Endothelial cell of umbilical vein (primary cell): ENCODE results near the gene HDAC9. TPM values are rescaled to one million over a fixed set of nuclear protein-coding genes. Genes with fewer than 3 reads are reported as not detected.

Source experiments
- BruUV-seq: library from RNA; stranded (reverse); fragments of 400-500 nt; replicated peaks from 2 replicates; lab custom pipeline; 2021; lab: Mats Ljungman, UMichigan
- CTCF ChIA-PET: fragments of 300-600, 350-600 bp; sonication (Branson Sonifier 250); formaldehyde crosslinking; loops from one replicate; lab custom pipeline; 2021; ENCODE audit warnings: antibody characterized with exemption, inconsistent platforms; lab: Charles Lee
- POLR2A ChIA-PET: fragments of 300-600, 350-600 bp; sonication (Branson Sonifier 250); formaldehyde crosslinking; loops from one replicate; lab custom pipeline; 2021; ENCODE audit warnings: antibody characterized with exemption, inconsistent platforms; lab: Charles Lee
- DNase-seq: peaks from one replicate; pipeline ENCODE4 v3.0.0-alpha.2; 2011; ENCODE audit warnings: low read depth, low spot score
- FAIRE-seq: peaks from 2 replicates; lab custom pipeline; 2011; peaks lifted over from hg19 to GRCh38; lab: Jason Lieb, UNC
- H2AFZ ChIP-seq: 2 replicates; pipeline ENCODE4 v1.6.0; 2012; ENCODE audit warnings: low read depth, low read length, control low read depth, inconsistent platforms
- H3K27ac ChIP-seq: 2 replicates; pipeline ENCODE4 v1.5.1; 2011; ENCODE audit warnings: low read depth, mild to moderate bottlenecking, control low read depth, low read length, moderate library complexity; ENCODE audit not compliant: insufficient read depth
- H3K27me3 ChIP-seq, 2 experiments: 2 replicates each; pipeline versions ENCODE4 v1.6.0 to v1.6.1; 2011; ENCODE audit warnings: low read length in 2 of 2, mixed read lengths in 1 of 2; ENCODE audit not compliant: control insufficient read depth in 2 of 2, insufficient read depth in 2 of 2
- H3K36me3 ChIP-seq, 2 experiments: 2 replicates in 1 of 2; 3 replicates in 1 of 2; pipeline ENCODE4 v1.5.1; 2011; ENCODE audit warnings: low read length in 2 of 2, mild to moderate bottlenecking in 1 of 2, moderate library complexity in 1 of 2; ENCODE audit not compliant: control insufficient read depth in 2 of 2, insufficient read depth in 2 of 2; ENCODE audit errors: extremely low read depth in 1 of 2
- H3K4me1 ChIP-seq: 3 replicates; pipeline ENCODE4 v1.5.1; 2011; ENCODE audit warnings: mild to moderate bottlenecking, low read length; ENCODE audit not compliant: control insufficient read depth, insufficient read depth; ENCODE audit errors: extremely low read depth
- H3K4me2 ChIP-seq: 2 replicates; pipeline ENCODE4 v1.6.1; 2011; ENCODE audit warnings: low read length, control low read depth, mixed read lengths; ENCODE audit not compliant: insufficient read depth
- H3K4me3 ChIP-seq, 3 experiments: fragments of 200-600 bp in 1 of 3; sonication (generic), shearing (Covaris generic) in 1 of 3; replicated peaks in 1 of 3; 2 replicates each; pipeline ENCODE4 v1.5.1; 2011 to 2016; ENCODE audit warnings: control low read depth in 3 of 3, low read length in 3 of 3, mild to moderate bottlenecking in 2 of 3, inconsistent platforms in 1 of 3, low read depth in 1 of 3, moderate library complexity in 1 of 3; ENCODE audit not compliant: insufficient read depth in 1 of 3
- H3K79me2 ChIP-seq: 2 replicates; pipeline ENCODE4 v1.6.0; 2012; ENCODE audit warnings: low read length, inconsistent platforms; ENCODE audit not compliant: control insufficient read depth, insufficient read depth
- H3K9ac ChIP-seq: replicated peaks from 2 replicates; pipeline ENCODE3; 2011; ENCODE audit warnings: low read length, control low read depth; ENCODE audit not compliant: insufficient read depth; ENCODE audit errors: extremely low read depth
- H3K9me1 ChIP-seq: replicated peaks from 3 replicates; pipeline ENCODE4 v1.6.0; 2011; ENCODE audit warnings: mild to moderate bottlenecking, low read length; ENCODE audit not compliant: control insufficient read depth, insufficient read depth; ENCODE audit errors: extremely low read depth
- H3K9me3 ChIP-seq: replicated peaks from 2 replicates; pipeline ENCODE4 v1.5.1; 2012; ENCODE audit warnings: low read length, inconsistent platforms; ENCODE audit not compliant: control insufficient read depth, insufficient read depth
- H4K20me1 ChIP-seq: replicated peaks from 2 replicates; pipeline ENCODE3; 2011; ENCODE audit warnings: mild to moderate bottlenecking, low read length; ENCODE audit not compliant: control insufficient read depth, insufficient read depth; ENCODE audit errors: extremely low read depth
- CTCF ChIP-seq, 2 donors: IDR thresholded peaks; 1 replicate in 1 of 2; 2 replicates in 1 of 2; pipeline ENCODE4 v1.5.1; 2011; ENCODE audit warnings: low read length in 2 of 2, mild to moderate bottlenecking in 2 of 2, moderate library complexity in 2 of 2, control low read depth in 1 of 2, inconsistent platforms in 1 of 2, low read depth in 1 of 2; ENCODE audit not compliant: insufficient read depth in 1 of 2; ENCODE audit errors: extremely low read depth in 1 of 2
- EZH2 ChIP-seq: IDR thresholded peaks from 2 replicates; pipeline ENCODE4 v1.6.1; 2012; ENCODE audit warnings: borderline replicate concordance, low read depth, mild to moderate bottlenecking, moderate library complexity, low read length, inconsistent platforms; ENCODE audit not compliant: severe bottlenecking
- FOS ChIP-seq: IDR thresholded peaks from 2 replicates; pipeline ENCODE4 v1.6.1; 2011; ENCODE audit warnings: mild to moderate bottlenecking, low read length, moderate library complexity, borderline replicate concordance; ENCODE audit not compliant: insufficient read depth
- GATA2 ChIP-seq: IDR thresholded peaks from 2 replicates; pipeline ENCODE4 v1.7.0; 2011; ENCODE audit warnings: low read depth, mild to moderate bottlenecking, moderate library complexity, mixed read lengths, low read length; ENCODE audit not compliant: insufficient read length, insufficient read depth
- JUN ChIP-seq: IDR thresholded peaks from 2 replicates; pipeline ENCODE4 v1.6.1; 2011; ENCODE audit warnings: borderline replicate concordance, low read depth; ENCODE audit not compliant: insufficient read length, insufficient read depth
- MAX ChIP-seq: IDR thresholded peaks from 2 replicates; pipeline ENCODE4 v1.6.1; 2011; ENCODE audit not compliant: insufficient read depth, insufficient read length
- MYC ChIP-seq: IDR thresholded peaks from one replicate; pipeline ENCODE4 v1.6.1; 2011; ENCODE audit warnings: mild to moderate bottlenecking, low read depth, low read length
- POLR2A ChIP-seq: IDR thresholded peaks from 2 replicates; pipeline ENCODE4 v1.6.1; 2012; ENCODE audit warnings: low read depth, mild to moderate bottlenecking, control low read depth, low read length
- POLR2AphosphoS5 ChIP-seq: IDR thresholded peaks from 2 replicates; pipeline ENCODE4 v1.6.1; 2012; ENCODE audit warnings: low read depth, mild to moderate bottlenecking, control low read depth, low read length, moderate library complexity; ENCODE audit not compliant: insufficient read depth
- dilution Hi-C: fragments of 300-500 bp; cut with MboI; formaldehyde crosslinking; loops from one replicate; pipeline ENCODE4 v1.15.0; 2019; ENCODE audit warnings: low sequenced_read_pairs; ENCODE audit not compliant: extremely low pct_ligation_motif_present
- intact Hi-C: fragments of 100-400 bp; cut with micrococcal nuclease; formaldehyde crosslinking; loops from one replicate; pipeline ENCODE4 v1.10.0; 2022
- polyA plus RNA-seq, 4 experiments: library from polyadenylated mRNA; depleted of rRNA in 3 of 4; stranded (reverse) in 3 of 4; unstranded in 1 of 4; fragments of >200 nt; gene quantifications; 2 replicates each; pipeline versions ENCODE4 v1.2.1 to v1.2.3, GENCODE V29; 2011 to 2012; ENCODE audit warnings: missing spikeins in 1 of 4
- total RNA-seq: library from RNA; stranded (reverse); gene quantifications from 2 replicates; pipeline ENCODE4 v1.2.3, GENCODE V29; 2021

The HDAC9 gene
- total and polyA plus RNA-seq, 2 donors (not counting 3 experiments of a cell fraction or from before 2014, with no cell fraction given) = 1.8 to 11.6 TPM

GRCh38 chr7:18698258-18698734, 202.7 kb downstream of the HDAC9 start:
- CTCF ChIA-PET = no interaction called here
- POLR2A ChIA-PET = no interaction called here
- Histone ChIP-seq H3K79me2 (no peaks in the 10 kb centered on the region), H3K27me3 (no peaks in the 10 kb centered on the region), H3K4me1 (no peaks in the 10 kb centered on the region), H3K4me3 (no peak overlapping the region), H3K36me3 (no peaks in the 10 kb centered on the region), H3K9ac (no peak overlapping the region), H3K4me2 (no peak overlapping the region), H3K9me1 (no peaks in the 10 kb centered on the region), H3K9me3 (no peaks in the 10 kb centered on the region), H4K20me1 (no peaks in the 10 kb centered on the region), H3K27ac (no peak overlapping the region), H2AFZ (no peak overlapping the region)
- dilution Hi-C loops = no loop called here
- TF ChIP-seq FOS = no peak
- TF ChIP-seq MYC = no peak
- no peak for TF ChIP-seq GATA2
- no peak for TF ChIP-seq EZH2
- TF ChIP-seq MAX = no peak
- TF ChIP-seq POLR2AphosphoS5 = no peak
- no peak for TF ChIP-seq JUN
- TF ChIP-seq POLR2A = no peak
- DNase-seq (no peak), FAIRE-seq (no peak)
- intact Hi-C loops = no loop called here
- no TSS peak for BruUV-seq

- no peaks in the 10 kb centered on the region for H4K20me1 ChIP-seq
- no peak overlapping the region for H2AFZ ChIP-seq
- intact Hi-C loops (no loop called here), dilution Hi-C loops (no loop called here)
- H3K9me3 ChIP-seq = no peaks in the 10 kb centered on the region
- no peak overlapping the region for H3K9ac ChIP-seq
- no peak for DNase-seq
- no peaks in the 10 kb centered on the region for H3K36me3 ChIP-seq
- no peaks in the 10 kb centered on the region for H3K79me2 ChIP-seq
- CTCF ChIA-PET = no interaction called here
- H3K4me1 ChIP-seq = no peaks in the 10 kb centered on the region
- FAIRE-seq = no peak
- POLR2A ChIA-PET = no interaction called here
- H3K4me2 ChIP-seq = no peak overlapping the region
- no peak overlapping the region for H3K4me3 ChIP-seq
- TF ChIP-seq JUN = no peak
- no peak for TF ChIP-seq MYC
- no peak for TF ChIP-seq MAX
- TF ChIP-seq POLR2A = no peak
- TF ChIP-seq FOS = no peak
- no peak for TF ChIP-seq CTCF (IDR thresholded peaks at IDR 0.05; ENCODE audit: extremely low read depth in 1 of 2, insufficient read depth in 1 of 2, low read depth in 1 of 2, low read length in 2 of 2)
- TF ChIP-seq EZH2 = no peak
- TF ChIP-seq POLR2AphosphoS5 = no peak
- no peak for TF ChIP-seq GATA2
- no peak overlapping the region for H3K27ac ChIP-seq
- no peaks in the 10 kb centered on the region for H3K27me3 ChIP-seq
- H3K9me1 ChIP-seq = no peaks in the 10 kb centered on the region
- no TSS peak for BruUV-seq
These were observed 204.6 kb downstream of the HDAC9 start for GRCh38 chr7:18700147-18700546.
